Measurements from ENCODE around the gene INHBB.
"Not testable (repeated sequence)": the region's sequence is repeated elsewhere in the genome, so short reads cannot be mapped to it uniquely, and the experiment has no call there.

INHBB gene

DNA sequence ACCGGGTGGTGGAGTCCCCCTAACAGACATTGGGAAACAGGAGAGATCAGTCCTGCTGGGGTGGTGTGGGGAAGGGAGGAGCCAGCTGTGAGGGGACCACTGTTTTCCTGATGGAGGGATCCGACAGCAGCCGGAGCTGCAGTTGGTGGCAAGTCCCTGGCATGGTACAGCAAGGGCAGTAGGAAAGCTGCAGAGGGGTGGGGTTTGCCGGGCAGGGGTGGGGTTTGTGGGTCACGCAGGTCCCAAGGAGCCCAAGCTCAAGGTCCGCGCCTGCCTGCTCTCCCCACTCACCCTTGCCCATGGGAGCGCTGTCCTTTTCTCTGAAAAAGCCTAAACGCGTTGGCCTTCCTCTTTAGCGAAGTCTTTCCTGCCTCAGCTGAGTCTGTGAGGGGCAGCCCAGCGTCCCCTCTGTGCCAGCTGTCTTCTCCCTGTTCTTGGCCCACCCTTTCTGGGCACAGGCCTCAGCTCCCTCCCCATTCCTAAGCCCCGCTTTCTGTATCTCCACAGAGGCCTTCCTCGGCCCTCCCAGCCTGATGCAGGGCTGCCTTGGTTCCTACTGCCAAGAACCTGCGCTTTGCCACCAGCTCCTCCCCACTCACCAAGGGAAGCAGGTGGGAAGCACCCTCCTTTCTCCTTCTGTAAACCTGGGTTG lies 29.3 kb upstream of the INHBB start:
- DNase-seq, result no peak

DNA sequence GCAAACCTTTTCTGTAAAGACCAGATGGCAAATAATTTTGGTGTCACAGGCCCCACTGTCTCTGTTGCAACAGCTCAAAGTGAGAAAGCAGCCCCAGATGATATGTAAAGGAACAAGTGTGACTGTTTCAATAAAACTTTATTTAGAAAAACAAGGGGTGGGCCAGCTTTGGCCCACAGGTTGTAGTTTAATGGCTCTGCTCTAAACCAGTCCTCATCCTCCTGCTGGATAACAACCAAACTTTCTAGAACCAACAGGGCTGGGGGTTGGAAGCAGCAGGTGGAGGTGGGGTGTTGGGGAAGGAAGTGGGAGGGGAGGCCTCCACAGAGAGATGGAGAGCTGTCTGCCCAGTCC lies 28.8 kb upstream of the INHBB start:
- DNase-seq, result no peak

DNA sequence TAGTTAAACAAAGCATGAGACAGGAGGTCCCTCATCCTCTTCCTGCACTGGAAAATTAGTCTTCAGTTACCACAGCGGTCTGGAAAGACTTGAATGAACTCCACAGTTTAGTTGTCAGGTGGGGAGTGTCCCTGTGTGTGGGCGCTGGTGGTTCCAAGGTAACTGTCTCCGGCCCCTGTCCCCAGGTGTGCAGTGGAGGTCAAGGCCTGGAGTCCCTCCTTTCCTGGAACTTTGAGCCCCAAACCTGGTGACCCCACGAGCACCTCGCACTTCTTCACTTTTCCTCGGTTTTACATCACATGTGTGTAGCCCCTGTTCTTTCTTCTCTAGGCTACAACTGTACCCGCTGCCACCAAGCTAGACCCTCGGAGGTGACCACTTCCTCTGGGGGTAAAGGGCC lies 28.0 kb upstream of the INHBB start:
- no peak for DNase-seq

DNA sequence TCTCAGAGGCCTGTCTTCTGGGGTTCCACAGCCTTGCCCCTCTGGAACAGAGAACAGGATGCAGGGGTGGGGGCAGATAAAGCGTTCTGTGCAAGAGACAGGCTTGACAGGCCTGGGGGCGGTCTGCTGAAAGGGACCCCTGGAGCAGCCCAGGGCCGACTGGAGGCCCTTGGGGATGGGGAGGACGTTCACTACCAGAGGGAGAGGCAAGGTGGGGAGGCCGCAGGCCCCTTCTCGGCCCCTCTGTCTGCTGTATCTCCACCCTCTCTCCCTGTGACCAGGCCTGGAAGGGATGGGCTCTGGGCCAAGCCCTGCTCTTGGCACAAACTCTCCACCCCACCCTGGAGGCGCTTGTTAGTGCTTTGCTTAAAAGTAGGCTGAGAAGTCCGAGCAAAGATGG lies 27.3 kb upstream of the INHBB start:
- no peak for DNase-seq

DNA sequence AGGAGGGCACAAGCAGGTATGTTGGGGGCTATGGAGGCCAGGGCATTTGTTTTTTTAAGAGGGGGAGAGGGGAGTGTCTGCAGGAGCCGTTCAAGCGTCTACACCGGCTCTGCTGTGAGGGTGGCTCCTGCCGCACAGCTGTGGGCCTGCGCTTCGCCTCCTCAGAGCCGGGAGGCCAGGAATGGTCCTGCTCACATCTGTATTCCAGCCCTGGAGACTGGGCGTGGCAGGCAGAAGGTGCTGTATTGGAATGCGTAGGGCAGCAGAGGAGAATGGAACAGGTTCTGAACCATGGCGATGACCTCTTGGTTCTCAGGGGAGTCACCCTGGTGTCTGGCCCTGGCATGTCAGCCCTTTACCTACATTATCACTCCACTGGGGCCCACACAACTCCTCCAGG lies 26.8 kb upstream of the INHBB start:
- no peak for DNase-seq

DNA sequence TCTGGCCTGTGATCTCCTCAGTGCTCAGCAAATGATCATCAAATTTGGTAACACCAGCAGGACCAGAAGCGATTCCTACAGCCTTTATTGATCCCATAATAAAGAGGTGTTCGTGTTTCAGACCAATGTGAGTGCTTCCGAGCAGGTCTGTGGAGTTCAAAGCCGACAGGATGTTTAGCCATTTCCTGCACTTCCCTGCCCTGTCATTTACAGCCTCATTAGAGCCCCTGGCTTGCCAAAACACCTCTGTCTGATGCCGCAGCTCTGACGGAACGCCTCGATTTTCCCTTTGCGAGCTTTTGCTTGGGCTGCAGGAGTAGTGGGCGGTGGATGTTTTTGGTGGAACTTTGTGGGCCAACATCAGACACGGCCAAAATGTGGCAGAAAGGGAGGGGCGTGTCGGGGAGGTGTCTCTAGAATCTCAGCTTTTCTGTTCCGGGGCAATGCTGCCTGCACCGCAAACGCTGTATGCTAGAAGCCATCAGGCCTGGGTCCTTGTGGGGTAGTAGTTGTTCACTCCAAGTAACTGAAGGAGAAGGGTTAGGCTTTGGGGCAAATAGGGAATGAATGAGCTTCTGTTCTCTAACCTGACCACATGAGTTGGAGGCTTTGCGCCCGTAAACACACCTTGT lies 26.1 kb upstream of the INHBB start:
- no peak for DNase-seq

DNA sequence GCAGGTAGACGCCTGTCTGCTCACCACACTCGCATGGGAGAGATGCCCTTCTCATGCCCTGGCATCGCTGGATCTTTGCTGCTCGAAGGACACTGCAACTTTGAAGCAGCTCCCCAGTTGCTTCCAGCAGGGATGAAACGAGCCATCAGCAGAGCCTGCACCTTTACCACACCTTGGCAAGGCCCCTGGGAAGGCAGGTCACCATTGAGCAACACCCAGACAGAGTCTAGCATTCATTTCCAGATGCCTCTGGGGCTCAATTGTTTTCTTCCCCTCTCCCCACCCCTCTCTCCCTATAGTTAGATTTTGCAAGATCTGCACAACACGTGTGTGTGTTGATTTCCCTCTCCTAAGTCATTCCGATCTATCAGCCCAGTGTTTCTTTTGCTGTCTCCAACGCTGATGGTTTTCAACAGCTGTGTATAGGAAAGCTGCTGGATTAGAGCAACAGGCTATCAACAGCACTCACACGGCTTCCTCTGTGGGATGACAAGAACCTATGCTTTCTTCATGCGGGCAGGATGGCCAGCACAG lies 25.6 kb upstream of the INHBB start:
- no peak for DNase-seq

DNA sequence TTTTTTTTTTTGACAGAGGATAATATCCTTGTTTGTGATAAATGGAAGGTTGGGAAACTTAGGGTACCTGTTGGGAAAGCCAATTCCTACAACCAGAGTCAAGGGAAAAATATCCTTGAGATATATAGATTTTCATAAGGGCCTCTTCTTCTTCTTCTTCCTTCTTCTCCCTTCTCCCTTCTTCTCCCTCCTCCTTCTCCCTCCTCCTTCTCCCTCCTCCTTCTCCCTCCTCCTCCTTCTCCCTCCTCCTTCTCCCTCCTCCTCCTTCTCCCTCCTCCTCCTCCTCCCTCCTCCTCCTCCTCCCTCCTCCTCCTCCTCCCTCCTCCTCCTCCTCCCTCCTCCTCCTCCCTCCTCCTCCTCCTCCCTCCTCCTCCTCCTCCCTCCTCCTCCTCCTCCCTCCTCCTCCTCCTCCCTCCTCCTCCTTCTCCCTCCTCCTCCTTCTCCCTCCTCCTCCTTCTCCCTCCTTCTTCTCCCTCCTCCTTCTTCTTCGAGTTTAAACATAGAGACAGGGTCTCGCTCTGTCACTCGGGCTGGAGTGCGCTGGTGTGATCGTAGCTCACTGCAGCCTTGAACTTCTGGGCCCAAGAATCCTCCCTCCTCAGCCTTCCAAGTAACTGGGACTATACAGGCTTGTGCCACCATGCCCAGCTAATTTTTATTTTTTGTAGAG lies 24.9 kb upstream of the INHBB start:
- DNase-seq, result not testable (repeated sequence)

DNA sequence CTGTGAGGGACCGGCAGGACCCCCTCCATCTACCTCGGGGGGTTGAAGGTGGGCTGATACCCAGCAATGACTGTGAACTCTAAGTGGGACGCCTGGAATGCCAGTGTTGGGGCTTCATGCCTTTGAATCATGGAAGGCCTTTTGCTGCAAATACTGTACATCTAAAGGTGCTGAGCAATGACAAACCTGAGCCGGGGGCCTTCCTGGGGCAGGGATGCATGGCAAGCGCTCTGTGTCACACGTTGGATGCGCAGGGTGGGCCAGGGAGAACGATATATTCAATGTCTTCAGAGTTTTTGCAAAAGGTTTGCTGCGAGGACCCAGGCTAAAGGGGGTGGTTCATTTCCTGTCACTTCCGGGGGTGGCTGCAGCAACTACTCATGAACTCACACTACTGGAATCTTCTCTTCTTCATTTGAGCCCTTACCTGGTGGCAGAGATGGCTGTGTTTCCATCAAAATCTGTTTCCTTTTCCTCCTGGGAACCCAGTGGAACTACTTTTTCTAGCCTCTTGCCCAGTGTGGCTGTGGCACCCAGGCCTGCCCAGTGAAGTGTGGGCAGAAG lies 24.1 kb upstream of the INHBB start:
- DNase-seq, result no peak

DNA sequence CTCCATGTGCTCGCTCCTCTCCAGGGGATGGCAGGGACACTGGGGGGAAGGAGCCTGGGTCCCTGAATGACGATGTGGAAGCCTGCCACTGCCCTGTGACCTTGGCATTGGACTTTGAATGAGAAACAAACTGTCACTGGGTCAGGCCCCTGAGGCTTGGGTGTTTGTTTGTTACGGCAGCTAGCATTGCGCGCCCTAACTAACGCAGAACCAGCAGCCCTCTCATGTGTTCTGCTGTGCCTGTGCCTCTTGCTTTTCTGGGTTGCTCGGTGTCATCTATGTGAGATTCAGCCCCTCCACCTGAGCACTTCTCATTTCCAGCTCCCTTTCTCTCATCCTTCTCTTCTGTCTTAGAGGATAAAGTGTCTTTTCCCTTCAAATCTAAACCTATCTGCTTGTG lies 23.6 kb upstream of the INHBB start:
- no peak for DNase-seq

DNA sequence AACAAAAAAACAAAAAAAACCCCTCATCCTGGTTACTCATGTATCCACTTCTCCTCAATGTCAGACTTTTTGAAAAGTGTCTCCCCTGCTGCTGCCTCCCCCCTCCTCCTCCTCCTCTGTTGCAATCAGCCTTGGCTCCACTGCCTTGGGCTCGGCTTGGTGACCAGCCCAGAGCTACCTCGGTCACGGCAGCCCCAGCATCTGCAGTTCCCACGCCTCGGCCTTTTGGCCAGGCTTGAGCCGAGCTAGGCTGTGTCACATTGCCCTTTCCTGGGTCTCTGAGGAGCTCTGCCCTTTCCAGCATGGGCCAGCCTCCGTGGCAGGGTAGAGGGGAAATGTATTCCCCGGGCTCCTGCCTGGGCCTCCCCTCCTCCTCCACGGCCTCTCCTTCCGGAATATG lies 22.7 kb upstream of the INHBB start:
- DNase-seq, result no peak

DNA sequence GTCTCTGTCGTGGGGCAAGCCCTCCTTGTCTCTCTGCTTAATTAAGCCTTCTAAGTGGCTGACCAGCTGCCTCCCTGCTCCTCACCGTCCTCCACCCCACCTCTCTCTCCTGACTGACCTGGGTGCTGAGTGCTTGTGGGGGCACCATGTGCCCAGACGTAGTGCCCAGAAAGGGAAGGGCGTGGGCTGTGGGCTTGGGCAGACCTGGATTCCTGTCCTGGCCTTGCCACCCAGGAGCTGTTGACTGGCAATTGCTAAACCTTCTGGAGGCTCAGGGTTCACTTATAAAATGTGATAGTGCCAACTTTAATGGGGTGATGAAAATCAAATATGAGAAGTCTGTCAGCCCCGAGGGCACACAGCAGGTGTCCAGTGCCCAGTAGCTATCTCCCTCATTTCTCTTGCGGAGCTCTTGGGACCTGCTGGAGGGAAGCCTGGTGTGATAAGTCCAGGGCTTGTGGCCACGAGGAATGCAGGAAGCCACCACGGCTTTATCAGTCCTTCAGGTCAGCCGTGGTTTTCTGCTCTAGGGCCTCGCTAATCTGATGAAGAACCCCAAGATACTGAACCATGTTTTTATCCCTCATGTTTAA lies 22.0 kb upstream of the INHBB start:
- no peak for DNase-seq

DNA sequence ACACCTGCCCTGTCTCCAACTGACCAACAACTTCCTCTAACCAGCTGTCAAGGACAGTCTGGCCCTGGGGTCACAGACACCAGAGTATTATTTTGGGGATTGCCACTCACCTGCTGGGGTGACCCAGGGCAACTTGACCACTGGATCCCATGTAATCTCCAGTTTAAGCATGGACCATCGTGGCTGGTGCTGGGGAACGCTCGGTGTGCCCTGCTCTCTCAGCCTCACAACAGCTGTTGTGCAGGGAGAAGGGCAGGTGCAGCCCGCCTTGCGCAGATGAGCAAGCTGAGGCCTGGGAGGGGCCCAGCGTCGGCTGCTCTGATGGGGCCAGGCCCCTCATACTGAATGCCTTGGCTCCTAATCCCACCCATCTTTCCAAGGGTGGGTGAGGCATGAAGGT lies 21.0 kb upstream of the INHBB start:
- no peak for DNase-seq

DNA sequence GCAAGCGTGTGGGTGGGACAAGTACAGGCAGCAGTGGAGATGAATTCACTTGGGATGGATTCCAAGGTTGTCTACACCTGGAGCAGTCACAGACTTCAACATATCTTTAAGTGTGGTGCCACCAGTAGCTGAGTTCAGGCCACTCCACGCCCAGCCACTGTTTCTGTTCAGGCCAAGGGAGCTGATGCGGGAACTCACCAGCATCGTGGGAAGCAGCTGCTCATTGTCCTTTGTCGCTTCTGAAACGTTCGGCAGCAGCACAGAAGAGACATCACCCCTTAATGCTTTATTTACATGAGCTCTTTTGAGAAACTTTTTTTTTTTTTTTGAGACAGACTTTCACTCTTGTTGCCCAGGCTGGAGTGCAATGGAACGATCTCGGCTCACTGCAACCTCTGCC lies 19.9 kb upstream of the INHBB start:
- DNase-seq, result no peak

DNA sequence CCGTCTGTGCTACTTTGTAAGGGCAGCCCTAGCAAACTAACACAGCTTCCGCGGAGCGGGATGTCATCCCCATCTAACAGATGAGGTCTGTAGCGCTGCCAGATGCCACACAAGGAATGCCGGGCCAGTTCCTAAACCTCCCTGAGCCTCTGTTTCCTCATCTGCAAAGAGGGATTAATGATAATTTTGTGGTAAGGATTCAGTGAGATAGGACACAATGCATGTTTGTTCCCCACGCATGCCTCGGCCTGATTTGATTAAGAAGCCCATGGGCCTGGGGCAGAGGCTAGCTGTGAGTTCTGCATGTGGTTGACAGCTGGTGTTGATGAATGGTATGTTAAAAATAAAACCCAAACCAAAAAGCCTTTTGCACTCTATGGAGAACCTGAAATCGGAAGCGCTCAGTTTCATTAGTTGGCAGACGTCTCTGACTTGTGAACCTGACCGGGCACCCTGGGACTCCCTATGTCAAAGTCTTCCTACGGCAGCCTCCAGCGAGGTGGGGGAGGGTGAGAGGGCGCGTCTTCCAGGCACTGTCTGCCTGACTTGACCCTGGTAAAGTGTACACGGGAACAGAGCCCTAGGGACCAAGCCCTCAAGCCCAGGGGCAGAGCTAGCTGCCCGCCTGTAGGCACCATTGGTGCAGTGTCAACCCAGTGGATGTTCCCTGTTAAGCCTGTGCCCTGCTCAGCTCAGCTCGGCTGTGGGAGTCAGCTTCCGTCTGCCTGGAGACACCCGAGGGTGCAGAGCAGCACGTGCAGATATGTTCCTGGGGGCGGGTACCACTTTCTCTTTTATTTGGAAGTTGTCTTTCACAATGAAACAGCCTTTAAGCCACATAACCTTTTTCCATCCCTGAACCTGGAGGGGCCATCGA lies 14.8 kb upstream of the INHBB start:
- no peak for DNase-seq

DNA sequence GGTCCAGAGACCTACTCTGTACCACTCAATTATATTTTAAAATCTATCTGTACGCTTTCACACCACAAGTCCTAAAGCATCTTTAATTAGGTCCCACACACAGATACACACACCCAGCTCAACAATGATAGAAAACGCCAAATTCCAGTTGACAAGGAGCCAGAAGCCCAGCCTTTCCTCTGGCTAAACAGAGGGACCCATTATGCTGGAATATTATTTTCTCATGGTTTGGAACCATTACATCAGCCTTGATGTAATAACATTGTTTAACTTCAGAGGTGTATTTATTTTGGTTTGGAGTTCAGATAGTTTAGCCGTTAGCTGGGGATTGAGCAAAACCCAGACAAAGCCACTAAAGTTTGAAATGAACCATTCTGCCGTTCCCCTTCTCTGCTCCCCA lies 14.0 kb upstream of the INHBB start:
- DNase-seq, result no peak

DNA sequence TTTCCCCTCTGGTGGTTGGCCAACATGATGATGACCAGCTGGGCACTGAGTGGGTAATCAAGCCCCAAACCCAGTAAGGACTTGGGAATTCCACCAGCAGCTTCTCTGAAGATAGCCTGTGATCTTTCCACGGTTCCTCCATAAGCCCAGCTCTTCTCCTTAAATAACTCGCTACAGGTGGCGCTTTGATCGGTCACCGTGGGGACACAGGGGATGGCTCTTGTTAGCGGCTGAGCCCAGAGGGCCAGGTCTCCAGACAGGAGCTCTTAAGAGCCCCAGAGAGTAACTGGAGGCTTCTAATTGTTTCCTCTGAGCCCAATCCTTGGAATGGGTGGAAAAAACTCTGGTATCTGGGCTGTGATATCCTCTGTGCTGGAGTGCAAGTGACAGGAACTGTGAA lies 13.6 kb upstream of the INHBB start:
- no peak for DNase-seq

DNA sequence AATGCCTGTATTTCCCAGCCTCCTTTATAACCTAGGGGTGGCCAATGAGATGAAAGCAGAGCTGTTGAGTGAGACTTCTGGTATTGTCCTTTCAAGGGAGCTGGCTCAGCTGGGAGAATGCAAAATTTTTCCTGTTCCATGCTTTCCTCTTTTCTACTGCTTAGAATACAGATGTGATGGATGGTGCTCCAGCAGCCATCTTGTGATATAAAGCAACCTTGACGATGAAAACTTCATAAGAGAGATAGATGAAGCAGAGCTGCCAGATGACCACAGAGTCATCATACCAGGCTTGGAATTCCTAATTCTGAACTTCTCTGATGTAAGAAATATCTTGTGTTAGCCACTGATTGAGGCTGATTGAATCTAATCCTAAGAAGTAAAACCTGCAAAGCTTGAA lies 11.9 kb upstream of the INHBB start:
- no peak for DNase-seq

DNA sequence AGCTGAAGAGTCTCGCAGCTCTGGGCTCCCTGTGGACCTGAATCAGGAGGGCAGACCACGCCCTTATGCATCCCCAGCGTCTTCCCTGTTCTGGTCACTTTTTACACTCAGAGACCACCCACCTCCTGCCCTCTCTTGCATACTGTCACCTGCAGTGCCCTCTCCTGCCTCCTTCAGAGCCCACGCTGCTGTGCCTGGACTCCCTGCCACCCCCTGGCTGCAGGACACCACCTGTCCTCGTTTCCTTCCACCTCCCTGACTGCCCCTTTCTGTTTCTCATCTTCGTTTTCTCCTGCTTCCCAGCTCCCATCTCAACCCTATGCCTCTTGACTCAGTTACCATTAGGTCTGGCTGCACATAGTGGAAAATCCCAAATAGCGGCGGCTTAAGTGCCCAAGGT lies 9.2 kb upstream of the INHBB start:
- DNase-seq, result no peak

DNA sequence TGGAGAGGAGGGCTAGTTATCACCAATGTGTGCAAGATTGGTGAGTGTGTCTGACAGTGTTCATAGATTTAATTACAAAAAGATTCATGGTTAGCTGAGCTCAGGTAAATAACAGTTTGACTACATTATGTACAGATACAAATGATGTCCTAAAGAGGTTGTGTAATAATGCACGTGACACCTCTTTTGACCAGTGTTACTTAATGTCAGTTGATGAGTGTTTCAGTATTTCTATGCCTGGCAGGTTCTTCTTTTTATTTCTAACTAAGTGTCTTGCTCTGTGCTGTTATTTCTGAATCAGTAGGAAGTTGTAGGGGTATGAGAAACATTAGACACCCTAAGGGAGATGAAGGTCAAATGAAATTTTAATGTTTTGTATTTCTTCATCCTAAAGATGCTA lies 7.9 kb upstream of the INHBB start:
- DNase-seq, result no peak

DNA sequence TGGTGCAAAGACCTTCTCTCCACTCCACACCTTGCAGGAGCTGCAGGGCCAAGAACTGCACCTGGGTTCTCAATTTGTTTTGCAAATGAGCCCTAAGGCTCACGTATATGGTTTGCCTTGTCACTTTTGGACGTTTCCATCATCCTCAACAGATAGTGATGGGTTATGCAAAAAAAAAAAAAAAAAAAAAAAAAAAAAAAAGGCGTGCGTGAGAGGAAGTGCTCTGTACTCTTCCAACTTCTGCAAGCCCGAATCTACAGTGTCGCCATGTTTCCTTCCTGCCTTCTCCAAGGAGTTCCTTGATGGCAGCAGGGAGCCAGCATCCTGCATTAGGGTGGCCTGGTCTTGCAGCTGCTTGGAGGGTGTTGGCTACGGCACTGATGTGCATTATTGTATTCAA lies 4.0 kb upstream of the INHBB start:
- no peak for DNase-seq

DNA sequence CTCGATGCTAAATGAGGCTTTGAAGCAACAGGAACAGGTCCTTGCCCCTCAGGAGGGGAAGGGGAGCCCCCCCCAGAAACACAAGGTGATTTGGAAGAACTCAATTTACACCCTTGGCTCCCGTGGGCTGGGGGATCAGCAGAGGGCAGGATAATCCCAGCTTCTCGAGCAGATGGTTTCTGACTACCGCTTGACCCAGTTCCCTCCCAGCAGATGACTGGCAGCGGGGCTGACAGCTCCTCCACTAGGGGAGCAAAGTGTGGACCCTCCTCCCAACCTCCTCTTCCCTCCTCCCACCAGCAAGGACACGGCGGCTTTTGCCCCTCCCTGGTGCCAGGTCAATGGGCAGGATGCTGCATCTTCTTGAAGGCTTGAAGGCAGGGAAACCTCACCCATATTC lies 3.5 kb upstream of the INHBB start:
- DNase-seq, result no peak

DNA sequence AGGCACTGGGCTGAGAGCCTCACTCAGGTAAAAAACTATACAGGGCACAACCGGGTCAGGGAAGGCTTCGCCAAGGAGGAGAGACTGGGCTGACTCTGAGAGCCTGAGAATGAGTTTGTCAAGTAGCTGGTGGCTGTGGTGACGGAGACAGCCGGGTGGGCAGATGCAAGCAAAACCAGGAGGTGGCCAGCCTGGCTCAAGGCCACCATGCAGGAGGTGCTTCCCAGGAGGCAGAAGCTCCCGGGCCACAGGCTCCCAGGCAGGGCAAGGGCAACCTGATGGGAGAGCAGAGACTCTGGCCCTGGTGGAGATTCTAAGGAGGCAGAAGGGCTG lies 2.9 kb upstream of the INHBB start:
- DNase-seq, result no peak

All from DMS 273 treated with DMSO at 0.1 percent for 48 hours (cell line).